Measurements from ENCODE around the gene ZNF518A.
"Not testable (repeated sequence)": the region's sequence is repeated elsewhere in the genome, so short reads cannot be mapped to it uniquely, and the experiment has no call there.

Gene ZNF518A

DNA sequence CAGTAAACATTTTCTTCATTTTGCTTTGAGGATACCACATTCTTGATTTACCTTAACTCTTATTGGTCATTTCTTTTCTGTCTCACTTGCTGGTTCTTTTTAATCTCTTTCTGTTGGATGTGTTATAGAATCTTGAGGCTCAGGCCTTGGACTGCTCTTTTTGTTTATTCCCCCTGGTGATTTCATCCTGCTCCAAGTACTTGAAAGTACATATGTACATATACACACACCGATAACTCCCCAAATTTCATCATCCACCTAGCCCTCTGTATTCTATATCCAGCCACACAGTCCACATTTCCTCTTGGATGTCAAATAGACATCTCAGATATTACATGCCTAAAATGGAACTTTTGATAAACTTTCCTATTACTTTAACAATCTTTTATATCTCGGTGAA, 7.5 kb downstream of the ZNF518A start:
- no peak for DNase-seq

DNA sequence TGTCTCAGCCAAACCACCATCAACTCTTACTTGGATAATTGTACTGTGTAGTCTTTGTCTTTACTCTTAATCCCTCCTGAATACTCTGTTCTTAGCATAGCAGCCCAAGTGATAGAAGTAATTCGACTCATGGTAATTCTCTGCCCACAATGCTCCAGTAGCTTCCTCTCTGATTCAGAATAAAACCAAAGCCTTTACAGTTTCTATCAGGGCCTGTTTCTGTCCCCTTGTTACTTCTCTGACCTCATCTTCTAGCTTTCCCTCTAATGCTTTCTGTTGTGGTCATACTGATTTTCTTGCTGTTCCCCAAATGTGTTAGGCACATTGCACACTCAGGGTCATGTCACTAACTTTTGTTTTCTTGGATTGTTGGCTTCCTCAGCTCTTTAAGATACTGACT, 8.0 kb downstream of the ZNF518A start:
- no peak for DNase-seq

DNA sequence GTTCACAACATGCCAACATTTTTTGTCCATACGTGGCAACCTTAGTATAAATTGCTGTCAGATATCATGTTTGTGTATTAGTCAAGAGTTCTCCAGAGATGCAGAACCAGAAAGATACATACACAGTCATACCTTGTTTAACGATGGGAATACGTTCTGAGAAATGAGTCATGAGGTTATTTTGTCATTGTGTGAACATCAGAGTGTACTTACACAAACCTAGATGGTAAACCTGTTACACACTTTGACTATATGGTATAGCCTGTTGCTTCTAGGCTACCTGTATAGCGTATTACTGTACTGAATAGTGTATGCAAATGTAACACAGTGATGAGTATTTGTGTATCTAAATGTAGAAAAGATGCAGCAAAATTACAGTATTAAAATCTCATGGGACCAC, 22.3 kb downstream of the ZNF518A start:
- no peak for DNase-seq

DNA sequence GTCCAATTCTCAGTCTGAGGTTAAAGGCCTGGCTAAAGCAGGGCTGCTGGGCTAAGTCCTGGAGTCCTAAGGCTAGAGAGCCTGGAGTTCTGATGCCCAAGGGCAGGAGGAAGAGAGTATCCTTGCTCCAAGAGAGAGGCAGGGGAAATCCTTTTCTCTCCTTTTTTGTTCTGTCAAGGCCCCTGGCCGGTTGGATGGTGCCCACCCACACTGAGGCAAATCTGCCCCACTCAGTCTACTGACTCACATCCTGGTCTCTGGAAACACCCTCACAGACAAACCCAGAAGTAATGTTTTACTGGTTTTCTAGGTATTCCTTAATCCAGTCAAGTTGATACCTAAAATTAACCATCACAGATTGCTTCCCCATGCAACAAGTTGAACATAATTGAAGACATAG, 23.0 kb downstream of the ZNF518A start:
- DNase-seq: no peak

DNA sequence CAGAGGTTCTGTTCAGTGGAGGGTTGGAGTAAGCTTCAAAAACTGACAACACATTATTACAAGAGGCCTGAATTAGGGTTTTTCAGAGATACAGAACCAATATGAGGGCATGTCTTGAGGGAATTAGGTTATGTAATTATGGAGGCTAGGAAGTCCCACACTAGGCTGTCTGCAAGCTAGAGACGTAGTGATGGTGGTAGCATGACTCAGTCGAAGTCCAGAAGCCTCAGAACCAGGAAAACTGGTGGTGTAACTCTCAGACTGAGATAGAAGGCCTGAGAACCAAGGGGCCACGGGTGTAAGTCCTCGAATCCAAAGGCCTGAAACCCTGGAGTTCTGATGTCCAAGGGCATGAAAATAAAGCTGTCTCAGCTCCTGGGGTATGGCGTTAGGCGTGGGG, 35.6 kb downstream of the ZNF518A start:
- no peak for DNase-seq

DNA sequence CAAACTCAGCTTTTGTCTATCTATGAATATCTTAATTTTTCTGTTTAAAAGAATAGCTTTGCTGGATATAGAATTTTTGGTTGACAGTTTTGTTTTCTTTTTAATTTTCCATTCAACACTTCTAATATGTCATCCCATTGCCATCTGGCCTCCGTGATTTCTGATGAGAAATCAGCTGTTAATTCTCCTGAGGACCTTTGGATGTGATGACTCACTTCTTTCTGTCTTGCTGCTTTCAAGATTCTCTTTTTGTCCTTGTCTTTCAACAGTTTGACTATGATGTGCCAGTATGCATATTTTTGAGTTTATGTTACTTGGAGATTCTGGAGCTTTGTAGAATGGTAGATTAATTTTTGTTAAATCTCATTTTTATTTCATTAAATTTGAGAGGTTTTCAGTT, 38.4 kb downstream of the ZNF518A start:
- no peak for DNase-seq

DNA sequence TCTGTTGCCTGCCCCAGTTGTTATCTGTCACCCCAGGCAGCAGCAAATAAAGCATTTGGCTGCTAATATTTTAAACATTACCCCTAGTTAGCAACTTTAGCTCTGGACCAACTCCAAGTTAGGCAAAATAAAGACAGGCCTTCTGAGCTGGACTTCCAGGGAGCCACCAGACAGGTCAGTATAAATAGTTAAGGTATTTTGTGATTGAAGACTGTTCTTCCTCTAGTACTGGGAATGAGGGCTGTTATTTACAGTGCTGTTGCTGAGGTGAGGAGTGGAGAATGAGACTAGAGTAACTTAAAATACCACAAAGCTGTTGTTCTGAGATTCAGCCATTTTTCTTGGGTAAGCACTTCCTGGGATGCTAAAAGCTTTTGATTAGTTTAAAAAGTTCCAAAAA, 40.1 kb downstream of the ZNF518A start:
- DNase-seq: no peak

DNA sequence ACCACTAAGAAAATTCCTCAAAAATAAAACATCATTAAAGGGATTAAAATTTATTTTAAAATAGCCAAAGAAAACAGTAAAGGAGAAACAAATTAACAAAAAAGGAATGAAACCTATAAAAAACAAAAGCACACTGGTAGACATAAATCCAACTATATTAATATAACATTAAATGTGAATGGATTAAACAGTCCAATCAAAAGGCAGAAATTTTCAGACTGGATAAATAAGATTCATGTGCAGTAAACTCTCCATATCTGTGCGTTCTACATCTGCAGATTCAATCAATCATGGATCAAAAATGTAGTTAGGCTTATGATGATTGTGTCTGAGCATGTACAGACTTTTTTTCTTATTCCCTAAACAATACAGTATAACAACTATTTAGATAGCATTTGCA, 42.6 kb downstream of the ZNF518A start:
- DNase-seq: no peak

DNA sequence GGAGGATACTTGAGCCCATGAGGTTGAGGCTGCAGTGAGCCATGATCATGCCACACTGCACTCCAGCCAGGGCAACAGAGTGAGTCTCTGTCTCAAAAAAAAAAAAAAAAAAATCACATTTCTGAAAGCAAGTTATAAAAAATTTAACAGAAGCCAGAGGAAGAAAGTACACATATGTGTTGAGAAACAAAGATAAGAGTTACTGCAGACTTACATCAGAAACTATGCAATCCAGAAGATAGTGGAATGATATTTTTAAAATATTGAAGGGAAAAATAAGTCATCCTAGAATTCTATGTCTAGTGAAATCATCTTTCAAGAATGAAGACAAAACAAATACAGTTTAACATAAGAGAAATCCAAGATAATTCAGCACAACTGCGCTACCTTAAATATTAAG, 46.9 kb downstream of the ZNF518A start:
- DNase-seq: no peak

DNA sequence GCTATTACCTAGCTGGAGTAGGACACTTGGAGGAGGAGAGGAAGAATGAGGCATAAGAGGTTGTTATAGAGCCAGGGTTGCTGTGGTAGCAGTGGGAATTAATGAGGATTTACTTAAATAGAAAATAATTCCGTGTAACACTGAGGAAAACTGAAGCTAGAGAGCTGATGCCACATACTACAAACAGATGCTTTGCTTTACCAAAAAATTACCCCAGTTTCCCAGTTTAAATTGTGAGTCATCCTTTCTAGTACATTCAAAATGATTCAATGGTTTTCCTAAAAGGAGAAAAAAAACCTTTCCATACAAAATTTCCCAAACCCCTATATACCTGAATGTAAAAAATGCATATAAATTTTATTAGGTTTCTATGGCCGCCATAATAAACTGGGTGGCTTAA, 58.3 kb downstream of the ZNF518A start:
- no peak for DNase-seq

DNA sequence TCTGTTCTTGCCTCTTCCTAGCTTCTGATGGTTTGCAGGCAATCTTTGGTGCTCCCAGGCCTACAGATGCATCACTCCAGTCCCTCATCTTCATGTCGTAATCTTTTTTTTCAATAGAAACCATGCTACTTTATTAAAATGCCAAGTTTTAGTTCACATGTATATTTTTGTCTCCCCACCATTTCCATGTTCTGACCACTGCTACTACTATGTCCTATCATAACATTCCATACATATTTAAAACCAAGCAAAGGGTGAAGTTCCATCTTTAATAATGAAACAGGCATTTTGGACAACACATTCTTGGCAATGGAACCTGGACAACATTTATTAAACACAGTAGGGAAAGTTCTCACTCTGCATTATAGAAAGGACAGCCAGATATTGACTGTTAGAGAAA, 58.8 kb downstream of the ZNF518A start:
- no peak for DNase-seq

DNA sequence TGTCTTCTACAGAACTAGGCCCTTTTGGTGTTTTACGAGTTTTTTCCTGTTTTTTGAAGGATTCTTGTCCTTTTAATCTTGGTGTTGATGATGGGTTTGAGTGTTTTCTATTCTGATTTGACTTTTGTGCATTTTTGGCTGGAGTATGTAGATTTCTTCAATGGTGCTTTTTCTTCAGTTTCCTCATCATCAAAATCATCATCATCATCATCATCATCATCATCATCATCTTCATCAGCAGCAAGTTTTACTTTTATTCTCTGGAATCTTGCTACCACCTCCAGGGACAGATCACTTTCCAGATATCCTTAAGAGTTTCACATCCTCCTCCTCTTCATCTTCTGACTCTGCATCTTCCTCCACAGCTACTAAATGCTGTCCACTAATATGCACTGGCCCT, 59.4 kb downstream of the ZNF518A start:
- not testable (repeated sequence) for DNase-seq

DNA sequence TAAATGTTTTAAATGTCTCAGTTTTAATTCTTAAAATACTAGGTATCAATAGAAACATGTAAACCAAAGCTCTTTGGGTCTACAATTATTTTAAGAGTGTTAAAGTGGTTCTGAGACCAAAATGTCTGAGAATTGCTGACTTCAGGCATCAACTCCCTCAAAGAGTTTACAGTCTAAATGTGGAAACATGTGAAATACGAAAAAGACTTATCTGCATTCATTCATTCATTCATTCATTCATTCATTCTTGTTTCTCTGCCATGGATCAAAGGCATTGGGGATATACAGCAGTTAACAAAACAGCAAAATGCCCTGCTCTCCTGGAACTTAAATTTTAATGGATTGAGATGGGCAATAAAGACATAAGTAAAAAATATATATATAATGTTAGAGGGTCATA, 71.4 kb downstream of the ZNF518A start:
- no peak for DNase-seq

DNA sequence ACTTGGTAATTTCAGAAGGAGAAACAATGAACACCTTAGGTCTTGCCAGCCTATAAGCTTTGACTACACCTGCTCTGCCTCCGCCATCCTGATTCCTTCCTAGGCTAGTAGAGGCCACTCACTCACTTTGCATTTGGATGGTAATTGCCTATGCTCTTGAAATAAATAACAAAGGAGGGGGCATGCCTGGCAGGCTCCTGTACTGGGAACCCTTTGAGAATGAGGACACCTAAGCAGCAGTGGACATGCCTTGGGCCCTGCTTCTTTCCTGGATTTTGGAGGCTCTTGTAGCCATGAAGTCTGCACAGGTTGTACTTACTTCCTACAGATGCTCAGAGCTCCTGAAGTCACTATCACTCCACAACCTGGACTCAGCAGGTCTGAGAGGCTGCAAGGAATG, 75.5 kb downstream of the ZNF518A start:
- DNase-seq: no peak

DNA sequence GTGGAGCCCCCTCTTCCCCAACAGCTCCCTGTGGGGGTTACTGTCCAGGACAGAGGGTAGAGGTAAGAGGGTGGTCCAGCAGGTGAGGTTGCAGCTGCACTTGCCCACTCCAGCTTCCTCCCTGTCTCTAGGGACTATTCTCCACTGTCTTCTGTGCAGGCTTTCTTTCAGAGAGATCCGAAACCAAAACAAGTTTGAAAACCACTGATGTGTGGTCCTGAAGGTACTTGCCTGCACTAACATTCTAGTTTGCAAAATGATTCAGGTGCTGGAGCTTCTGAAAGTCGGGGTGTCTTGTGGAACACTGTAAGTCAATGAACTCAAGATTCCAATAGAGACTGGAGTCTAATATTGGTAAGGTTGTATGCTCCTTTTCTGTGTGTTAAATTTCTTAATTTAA, 78.2 kb downstream of the ZNF518A start:
- no peak for DNase-seq

DNA sequence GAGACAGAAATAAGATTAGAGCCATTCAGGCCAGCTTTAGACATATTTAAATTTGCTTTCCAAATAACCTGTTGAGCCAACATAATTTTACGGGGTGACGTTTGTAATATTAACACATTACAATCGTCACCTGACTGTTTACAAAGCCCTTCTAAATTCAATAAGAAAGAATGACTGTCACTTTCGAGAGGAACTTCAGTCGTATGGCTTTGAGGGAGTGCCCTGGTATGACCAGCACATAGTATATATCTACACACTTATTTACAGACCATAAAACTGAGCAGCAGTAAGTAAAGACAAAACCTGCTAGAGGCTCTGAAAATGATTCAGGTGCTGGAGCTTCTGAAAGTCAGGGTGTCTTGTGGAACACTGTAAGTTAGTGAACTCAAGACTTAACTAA, 78.8 kb downstream of the ZNF518A start:
- no peak for DNase-seq

DNA sequence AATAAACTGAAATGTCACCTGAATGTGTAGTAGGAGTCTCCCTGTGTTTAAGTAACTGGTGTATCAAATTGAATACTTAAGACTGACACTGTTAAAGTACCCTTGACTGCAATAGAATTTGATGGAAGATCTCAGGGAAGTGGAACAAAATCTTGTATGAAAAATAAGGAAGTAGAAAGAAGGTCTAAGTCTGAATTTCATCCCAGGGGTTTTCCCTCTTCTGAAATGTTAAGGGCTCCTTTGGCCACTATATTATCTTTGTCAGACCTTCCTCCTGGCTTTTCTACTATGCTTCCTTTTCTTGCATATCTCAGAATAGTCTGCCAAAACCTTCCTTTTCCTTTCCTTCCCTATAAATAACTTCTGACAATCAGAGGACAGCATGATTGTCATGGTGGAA, 81.7 kb downstream of the ZNF518A start:
- DNase-seq: no peak

DNA sequence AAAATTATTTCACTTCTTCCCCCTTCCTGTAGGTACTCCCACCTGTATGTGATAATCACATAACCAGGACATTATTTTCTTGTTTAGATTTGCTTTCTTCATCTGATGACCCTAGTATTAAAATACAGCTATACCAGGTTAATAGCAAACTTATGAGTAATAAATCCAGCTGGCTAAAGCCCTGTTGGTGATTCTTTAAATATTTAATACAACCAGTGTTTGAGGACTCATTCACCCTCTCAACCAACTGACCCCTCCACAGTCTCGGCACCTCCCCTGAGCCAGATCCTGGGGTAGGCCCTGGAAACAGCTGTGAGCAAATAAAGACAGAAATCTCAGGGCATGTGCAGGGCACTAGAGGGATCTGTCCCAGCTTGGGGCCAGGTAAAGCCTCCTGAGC, 82.8 kb downstream of the ZNF518A start:
- DNase-seq: no peak

Measured in C1 segment of cervical spinal cord (tissue), 14 donors.